ENCODE measurements around the gene FTCD. TPM values are rescaled to one million over a fixed set of nuclear protein-coding genes. Genes with fewer than 3 reads are reported as not detected.

FTCD gene
- total RNA-seq, 1 experiment from 2014 or later, result 0.40 TPM

- no peak for TF ChIP-seq EZH2phosphoT487 (IDR thresholded peaks at IDR 0.05; ENCODE audit: borderline replicate concordance, low read length)
- no peak for TF ChIP-seq EZH2 (IDR thresholded peaks at IDR 0.05; ENCODE audit: low read length, unreplicated experiment)
- no peak for TF ChIP-seq CTCF (conservative IDR thresholded peaks at IDR 0.05; ENCODE audit: low read depth, low read length)
- H3K9me2 ChIP-seq (replicated peaks; ENCODE audit: low read length), result no peaks in the 10 kb centered on the region
- CTCF ChIA-PET, result no interaction called here
Observed at GRCh38 chr21:46168659-46169386, 13.4 kb upstream of the FTCD start.

DNA sequence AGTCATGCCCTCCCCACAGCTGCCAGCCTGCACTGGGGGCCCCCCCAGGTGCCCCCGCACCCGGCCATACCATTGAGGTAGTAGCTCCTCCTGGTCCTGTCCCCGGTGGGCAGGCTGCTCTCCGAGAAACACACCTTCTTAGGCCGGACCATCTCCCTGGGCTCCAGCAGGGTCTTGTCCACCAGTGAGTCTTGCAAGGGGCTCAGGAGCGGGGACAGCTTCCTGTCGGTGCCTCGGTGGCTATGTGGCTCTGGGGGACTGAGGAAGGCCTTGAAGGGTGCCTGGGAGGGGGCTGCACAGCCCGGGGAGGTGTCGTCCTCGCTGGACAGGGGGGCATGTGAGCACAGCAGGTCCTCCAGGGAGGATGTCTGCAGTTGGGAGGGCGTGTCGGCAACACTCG, 12.9 kb upstream of the FTCD start:
- POLR2A ChIA-PET (ENCODE audit: unreplicated experiment), result no interaction called here

More at GRCh38 chr21:46168659-46169386, 13.4 kb upstream of the FTCD start:
- Histone ChIP-seq H3K36me3 (ENCODE audit: low read depth, low read length) (no peaks in the 10 kb centered on the region), H3K27ac (ENCODE audit: low read length) (no peak overlapping the region), H3K9me3 (ENCODE audit: low read length) (no peaks in the 10 kb centered on the region), H3K79me2 (ENCODE audit: low read length) (peaks cover 9% of the 10 kb centered on the region; the same call in 1 of the 2 replicates), H4K20me1 (ENCODE audit: low read length) (no peaks in the 10 kb centered on the region), H3K4me2 (ENCODE audit: low read length) (no peak overlapping the region), H3K4me1 (ENCODE audit: insufficient read depth, low read length) (no peaks in the 10 kb centered on the region), H3K4me3 (ENCODE audit: low read length) (no peak overlapping the region), H2AFZ (ENCODE audit: low read length) (no peak overlapping the region), H3F3A (ENCODE audit: low read length, unreplicated experiment) (no peaks in the 10 kb centered on the region), H3K9ac (ENCODE audit: low read length) (no peak overlapping the region), H3K27me3 (ENCODE audit: low read length) (no peaks in the 10 kb centered on the region)
- ATAC-seq (no peak), DNase-seq (no peak)
- POLR2A ChIA-PET (ENCODE audit: unreplicated experiment), result interaction anchor here (0.6 kb wide), 1 partner anchor 47 kb away, joined by 5 read pairs; no protein-coding TSS in a partner anchor
- intact Hi-C loops (cut with micrococcal nuclease), result no loop called here
- no TSS peak for BruUV-seq (replicated peaks)

More for the DNA sequence above, 12.9 kb upstream of the FTCD start:
- no peaks in the 10 kb centered on the region for H3K27me3 ChIP-seq (ENCODE audit: low read length)
- no peak overlapping the region for H3K4me3 ChIP-seq (ENCODE audit: low read length)
- H3K9ac ChIP-seq (ENCODE audit: low read length), result no peak overlapping the region
- H3K27ac ChIP-seq (ENCODE audit: low read length), result no peak overlapping the region
- DNase-seq (no peak), ATAC-seq (no peak)
- H3K4me1 ChIP-seq (ENCODE audit: insufficient read depth, low read length), result no peaks in the 10 kb centered on the region
- no TSS peak for BruUV-seq (replicated peaks)
- H3K9me2 ChIP-seq (replicated peaks; ENCODE audit: low read length), result no peaks in the 10 kb centered on the region
- H3K9me3 ChIP-seq (ENCODE audit: low read length), result no peaks in the 10 kb centered on the region
- intact Hi-C loops (cut with micrococcal nuclease), result no loop called here
- no peaks in the 10 kb centered on the region for H3F3A ChIP-seq (ENCODE audit: low read length, unreplicated experiment)
- no peaks in the 10 kb centered on the region for H4K20me1 ChIP-seq (ENCODE audit: low read length)
- H3K79me2 ChIP-seq (ENCODE audit: low read length), result 0 out of 2 replicates have a peak, but pooled peaks cover 6% of the 10 kb centered on the region
- TF ChIP-seq CTCF (conservative IDR thresholded peaks at IDR 0.05; ENCODE audit: low read depth, low read length) (no peak), EZH2 (IDR thresholded peaks at IDR 0.05; ENCODE audit: low read length, unreplicated experiment) (no peak), EZH2phosphoT487 (IDR thresholded peaks at IDR 0.05; ENCODE audit: borderline replicate concordance, low read length) (no peak)
- H2AFZ ChIP-seq (ENCODE audit: low read length), result no peak overlapping the region
- H3K36me3 ChIP-seq (ENCODE audit: low read depth, low read length), result no peaks in the 10 kb centered on the region
- no peak overlapping the region for H3K4me2 ChIP-seq (ENCODE audit: low read length)
- CTCF ChIA-PET, result no interaction called here
